PC-3 (cell line): ENCODE measurements around the gene OR6T1.

ENCODE experiments used
- EZH2 ChIP-seq: fragments of 300-600 bp; sonication (generic); IDR thresholded peaks from one replicate; pipeline ENCODE4 v1.6.1; 2017; ENCODE audit warnings: antibody characterized with exemption, mild to moderate bottlenecking, low read length; ENCODE audit not compliant: unreplicated experiment
- TF ChIP-seq, protein P1 (sequence below): fragments of 300-600 bp; sonication (generic); conservative IDR thresholded peaks from 2 replicates; pipeline ENCODE4 v1.5.1; 2017; ENCODE audit warnings: antibody characterized with exemption, low read depth, mild to moderate bottlenecking, low read length

- TF ChIP-seq, protein P1, sequence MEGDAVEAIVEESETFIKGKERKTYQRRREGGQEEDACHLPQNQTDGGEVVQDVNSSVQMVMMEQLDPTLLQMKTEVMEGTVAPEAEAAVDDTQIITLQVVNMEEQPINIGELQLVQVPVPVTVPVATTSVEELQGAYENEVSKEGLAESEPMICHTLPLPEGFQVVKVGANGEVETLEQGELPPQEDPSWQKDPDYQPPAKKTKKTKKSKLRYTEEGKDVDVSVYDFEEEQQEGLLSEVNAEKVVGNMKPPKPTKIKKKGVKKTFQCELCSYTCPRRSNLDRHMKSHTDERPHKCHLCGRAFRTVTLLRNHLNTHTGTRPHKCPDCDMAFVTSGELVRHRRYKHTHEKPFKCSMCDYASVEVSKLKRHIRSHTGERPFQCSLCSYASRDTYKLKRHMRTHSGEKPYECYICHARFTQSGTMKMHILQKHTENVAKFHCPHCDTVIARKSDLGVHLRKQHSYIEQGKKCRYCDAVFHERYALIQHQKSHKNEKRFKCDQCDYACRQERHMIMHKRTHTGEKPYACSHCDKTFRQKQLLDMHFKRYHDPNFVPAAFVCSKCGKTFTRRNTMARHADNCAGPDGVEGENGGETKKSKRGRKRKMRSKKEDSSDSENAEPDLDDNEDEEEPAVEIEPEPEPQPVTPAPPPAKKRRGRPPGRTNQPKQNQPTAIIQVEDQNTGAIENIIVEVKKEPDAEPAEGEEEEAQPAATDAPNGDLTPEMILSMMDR = no peak
- no peak for TF ChIP-seq EZH2
These were observed 22.7 kb downstream of the OR6T1 start for GRCh38 chr11:123920943-123921342.
